Keratinocyte (primary cell): ENCODE results near the gene C16orf86.

Source experiments
- CTCF ChIP-seq, 3 experiments: IDR thresholded peaks in 1 of 3; conservative IDR thresholded peaks in 1 of 3; optimal IDR thresholded peaks in 1 of 3; 2 replicates in 2 of 3; 3 replicates in 1 of 3; pipeline versions ENCODE3 to v1.5.1; 2011; ENCODE audit warnings: low read length in 3 of 3, mild to moderate bottlenecking in 3 of 3, moderate library complexity in 2 of 3, control low read depth in 1 of 3, inconsistent platforms in 1 of 3; ENCODE audit not compliant: insufficient read depth in 2 of 3; ENCODE audit errors: extremely low read depth in 1 of 3
- EZH2 ChIP-seq: IDR thresholded peaks from one replicate; pipeline ENCODE4 v1.6.1; 2012; ENCODE audit warnings: inconsistent platforms, mild to moderate bottlenecking, low read length, moderate library complexity

- TF ChIP-seq CTCF (optimal IDR thresholded peaks at IDR 0.05 in 1 of 3, IDR thresholded peaks at IDR 0.05 in 1 of 3, conservative IDR thresholded peaks at IDR 0.05 in 1 of 3; ENCODE audit: extremely low read depth in 1 of 3, insufficient read depth in 2 of 3, low read length in 3 of 3) (no peak), EZH2 (no peak)
Observed at GRCh38 chr16:67714522-67714921, 47.9 kb downstream of the C16orf86 start.
